Measurements from ENCODE around the gene GIMAP7. TPM values are rescaled to one million over a fixed set of nuclear protein-coding genes. Genes with fewer than 3 reads are reported as not detected.

The GIMAP7 gene
- total RNA-seq, 1 donor from 2014 or later = 13.0 TPM

GRCh38 chr7:150566572-150566971, 51.9 kb downstream of the GIMAP7 start:
- intact Hi-C loops (cut with DNase I) = loop anchor here (5.0 kb wide), 2 partner anchors 44 to 151 kb away; partner anchors contain the start of gene GIMAP1
- no peak for DNase-seq (ENCODE audit: low spot score)

- DNase-seq (ENCODE audit: low spot score) = no peak
- intact Hi-C loops (cut with DNase I) = loop anchor here (5.0 kb wide), 2 partner anchors 45 to 150 kb away; partner anchors contain the start of gene GIMAP1
These were observed 52.5 kb downstream of the GIMAP7 start, which contains the start of gene GIMAP4 for GRCh38 chr7:150567169-150567568. GIMAP4 (plus strand) TSS chr7:150567390; CDS start chr7:150569902, 2,512 bp downstream.

- no peak for DNase-seq (ENCODE audit: low spot score)
- intact Hi-C loops (cut with DNase I) = loop anchor here (5.0 kb wide), 2 partner anchors 46 to 149 kb away; partner anchors contain the start of gene GIMAP1
These were observed 53.2 kb downstream of the GIMAP7 start for GRCh38 chr7:150567871-150568301.

GRCh38 chr7:150568714-150569113, 54.0 kb downstream of the GIMAP7 start:
- intact Hi-C loops (cut with DNase I) = loop anchor here (5.0 kb wide), 2 partner anchors 46 to 149 kb away; partner anchors contain the start of gene GIMAP1
- DNase-seq (ENCODE audit: low spot score) = no peak

GRCh38 chr7:150569245-150569955, 54.7 kb downstream of the GIMAP7 start:
- intact Hi-C loops (cut with DNase I) = loop anchor here (5.0 kb wide), 2 partner anchors 47 to 148 kb away; partner anchors contain the start of gene GIMAP1
- no peak for DNase-seq (ENCODE audit: low spot score)

Other genes with a start within 250 kb of the GIMAP7 start
- 4.4 TPM for gene LRRC61, start 191.5 kb upstream of the GIMAP7 start, total RNA-seq
- 4.6 TPM for gene ACTR3C, start 191.3 kb upstream of the GIMAP7 start, total RNA-seq
- 10.6 TPM for gene RARRES2, start 173.2 kb upstream of the GIMAP7 start, total RNA-seq
- gene REPIN1, start 146.1 kb upstream of the GIMAP7 start, total RNA-seq = 85.5 TPM
- 3.4 TPM for gene ZNF775, start 135.5 kb upstream of the GIMAP7 start, total RNA-seq
- gene GIMAP8, start 64.2 kb upstream of the GIMAP7 start, total RNA-seq = 16.3 TPM
- 18.2 TPM for gene GIMAP4, start 52.5 kb downstream of the GIMAP7 start, total RNA-seq
- gene GIMAP6, start 117.5 kb downstream of the GIMAP7 start, total RNA-seq = 16.6 TPM
- gene GIMAP2, start 170.8 kb downstream of the GIMAP7 start, total RNA-seq = 3.1 TPM
- gene GIMAP1, start 201.7 kb downstream of the GIMAP7 start, total RNA-seq = 3.5 TPM
- 6.6 TPM for gene GIMAP5, start 222.5 kb downstream of the GIMAP7 start, total RNA-seq

Measured in cardiac septum (tissue), 1 donor.